Smooth muscle cell (in vitro differentiated cells): ENCODE measurements around the gene NAA60. TPM values are rescaled to one million over a fixed set of nuclear protein-coding genes. Genes with fewer than 3 reads are reported as not detected.

ENCODE experiments used
- DNase-seq: peaks from one replicate; lab custom pipeline; 2025; ENCODE audit not compliant: unreplicated experiment; lab: John Stamatoyannopoulos, UW
- H2AFZ ChIP-seq: fragments of 200-600 bp; sonication (generic); 2 replicates; pipeline ENCODE4 v1.6.0; 2016; ENCODE audit warnings: antibody characterized with exemption, low read depth, mild to moderate bottlenecking
- H3F3A ChIP-seq: fragments of 200-600 bp; sonication (generic); 2 replicates; pipeline ENCODE4 v1.6.0; 2017; ENCODE audit warnings: antibody characterized with exemption, low read depth
- H3K27ac ChIP-seq: fragments of 200-600 bp; sonication (generic); 2 replicates; pipeline ENCODE4 v1.5.1; 2016; ENCODE audit warnings: low read depth, mild to moderate bottlenecking
- H3K27me3 ChIP-seq: fragments of 200-600 bp; sonication (generic); 2 replicates; pipeline ENCODE4 v1.6.1; 2016; ENCODE audit warnings: low read depth, mild to moderate bottlenecking
- H3K36me3 ChIP-seq: fragments of 200-600 bp; sonication (generic); 2 replicates; pipeline ENCODE4 v1.5.1; 2016; ENCODE audit warnings: low read depth
- H3K4me1 ChIP-seq: fragments of 200-600 bp; sonication (generic); 2 replicates; pipeline ENCODE4 v1.5.1; 2016; ENCODE audit warnings: low read depth
- H3K4me2 ChIP-seq: fragments of 200-600 bp; sonication (generic); 2 replicates; pipeline ENCODE4 v1.6.0; 2016; ENCODE audit warnings: mild to moderate bottlenecking
- H3K4me3 ChIP-seq: fragments of 200-600 bp; sonication (generic); 2 replicates; pipeline ENCODE4 v1.5.1; 2016; ENCODE audit warnings: mild to moderate bottlenecking
- H3K79me2 ChIP-seq: fragments of 200-600 bp; sonication (generic); 2 replicates; pipeline ENCODE4 v1.6.0; 2016; ENCODE audit warnings: low read depth, mild to moderate bottlenecking
- H3K9ac ChIP-seq: fragments of 200-600 bp; sonication (generic); 2 replicates; pipeline ENCODE4 v1.6.0; 2016; ENCODE audit warnings: low read depth
- H3K9me3 ChIP-seq: fragments of 200-600 bp; sonication (generic); replicated peaks from 2 replicates; pipeline ENCODE4 v1.5.1; 2016; ENCODE audit warnings: low read depth
- H4K20me1 ChIP-seq: fragments of 200-600 bp; sonication (generic); 2 replicates; pipeline ENCODE4 v1.6.0; 2016; ENCODE audit warnings: low read depth
- CTCF ChIP-seq: fragments of 200-600 bp; sonication (generic); IDR thresholded peaks from 2 replicates; pipeline ENCODE4 v1.5.1; 2017; ENCODE audit warnings: borderline replicate concordance, mild to moderate bottlenecking, antibody characterized with exemption; ENCODE audit not compliant: insufficient read depth, poor library complexity, severe bottlenecking
- WGBS: methylation state at CpG from one replicate; pipeline ENCODE4 v1.1.7; 2016; ENCODE audit warnings: low lambda C conversion rate; 5-methylcytosine and 5-hydroxymethylcytosine counted together
- polyA plus RNA-seq: library from polyadenylated mRNA; unstranded; fragments of >200 nt; fragmentation: Nextera tagmentation; extraction: Ambion mirVana; gene quantifications from 2 replicates; pipeline ENCODE4 v1.2.1, GENCODE V29; 2016
- total RNA-seq: library from RNA; depleted of rRNA; stranded (reverse); fragments of >200 nt; gene quantifications from 2 replicates; pipeline ENCODE4 v1.2.3, GENCODE V29; 2014

The NAA60 gene
- total and polyA plus RNA-seq, 2 experiments from 2014 or later = 42.6 to 54.1 TPM

GRCh38 chr16:3454093-3454492 is 10.6 kb downstream of the NAA60 start:
- peaks cover 11% of the 10 kb centered on the region for H3K4me1 ChIP-seq
- H2AFZ ChIP-seq = no peak overlapping the region
- H3K4me2 ChIP-seq = no peak overlapping the region
- no peaks in the 10 kb centered on the region for H3K9me3 ChIP-seq
- WGBS = 55% methylated on average over 5 of the region's 5 CpGs
- H3K36me3 ChIP-seq = no peaks in the 10 kb centered on the region
- TF ChIP-seq CTCF = no peak
- DNase-seq = no peak
- no peaks in the 10 kb centered on the region for H3K27me3 ChIP-seq
- peaks cover 5% of the 10 kb centered on the region for H4K20me1 ChIP-seq
- no peak overlapping the region for H3K27ac ChIP-seq
- peaks cover 6% of the 10 kb centered on the region for H3K79me2 ChIP-seq
- no peak overlapping the region for H3K9ac ChIP-seq
- no peak overlapping the region for H3K4me3 ChIP-seq
- H3F3A ChIP-seq = no peaks in the 10 kb centered on the region

- Histone ChIP-seq H3F3A (peaks cover 5% of the 10 kb centered on the region), H3K27ac (no peak overlapping the region)
These were observed 11.2 kb downstream of the NAA60 start for GRCh38 chr16:3454631-3455147.

GRCh38 chr16:3457434-3458252 is 14.2 kb downstream of the NAA60 start:
- Histone ChIP-seq H4K20me1 (peaks cover 41% of the 10 kb centered on the region), H3K36me3 (no peaks in the 10 kb centered on the region), H2AFZ (peak overlapping the region; percentile 90), H3K4me1 (peaks cover 32% of the 10 kb centered on the region), H3K4me3 (peak overlapping the region; percentile 86), H3K9ac (peak overlapping the region; percentile 98), H3K27me3 (no peaks in the 10 kb centered on the region), H3K4me2 (peak overlapping the region; percentile 88), H3K27ac (peak overlapping the region; percentile 93), H3F3A (peaks cover 7% of the 10 kb centered on the region), H3K79me2 (peaks cover 42% of the 10 kb centered on the region), H3K9me3 (no peaks in the 10 kb centered on the region)
- TF ChIP-seq CTCF = peak; percentile 43
- peak; percentile 64 for DNase-seq
- 5% methylated on average over 40 of the region's 83 CpGs for WGBS

More at GRCh38 chr16:3454631-3455147, 11.2 kb downstream of the NAA60 start:
- H3K9me3 ChIP-seq = no peaks in the 10 kb centered on the region
- H3K79me2 ChIP-seq = peaks cover 12% of the 10 kb centered on the region
- H3K36me3 ChIP-seq = no peaks in the 10 kb centered on the region
- TF ChIP-seq CTCF = no peak
- H3K4me2 ChIP-seq = no peak overlapping the region
- H2AFZ ChIP-seq = no peak overlapping the region
- H3K9ac ChIP-seq = no peak overlapping the region
- no peak overlapping the region for H3K4me3 ChIP-seq
- peaks cover 11% of the 10 kb centered on the region for H4K20me1 ChIP-seq
- peaks cover 17% of the 10 kb centered on the region for H3K4me1 ChIP-seq
- no peaks in the 10 kb centered on the region for H3K27me3 ChIP-seq
- 93% methylated on average over 10 of the region's 10 CpGs for WGBS
- no peak for DNase-seq
